SU-DHL-6 (cell line): ENCODE data around the gene GPATCH4.

ENCODE experiments used
- H2AFZ ChIP-seq: fragments of 200-600 bp; sonication (generic); 2 replicates; pipeline ENCODE4 v1.6.1; 2014; ENCODE audit warnings: low read depth, mild to moderate bottlenecking, moderate library complexity, mixed read lengths, antibody characterized with exemption, low read length; ENCODE audit not compliant: severe bottlenecking
- H3F3A ChIP-seq: fragments of 200-600 bp; shearing (Covaris generic); 2 replicates; pipeline ENCODE4 v1.6.0; 2016; ENCODE audit warnings: antibody characterized with exemption, mild to moderate bottlenecking; ENCODE audit not compliant: insufficient read depth
- H3K27ac ChIP-seq: fragments of 200-600 bp; sonication (generic); 2 replicates; pipeline ENCODE4 v1.5.1; 2016; ENCODE audit warnings: low read depth, mild to moderate bottlenecking, low read length, moderate library complexity, mixed read lengths
- H3K27me3 ChIP-seq: fragments of 200-600 bp; sonication (generic), shearing (Covaris generic); 2 replicates; pipeline ENCODE4 v1.6.0; 2014; ENCODE audit warnings: mild to moderate bottlenecking, low read length
- H3K36me3 ChIP-seq: fragments of 200-600 bp; sonication (generic); 2 replicates; pipeline ENCODE4 v1.6.1; 2014; ENCODE audit warnings: mild to moderate bottlenecking, low read length, mixed read lengths
- H3K4me2 ChIP-seq: fragments of 300-600, 200-600 bp; shearing (Covaris generic), sonication (generic); 2 replicates; pipeline ENCODE4 v1.6.0; 2014; ENCODE audit warnings: low read length, low read depth, mild to moderate bottlenecking; ENCODE audit not compliant: poor library complexity, severe bottlenecking
- H3K4me3 ChIP-seq: fragments of 200-600 bp; sonication (generic); 2 replicates; pipeline ENCODE4 v1.5.1; 2014; ENCODE audit warnings: antibody characterized with exemption, low read length, mild to moderate bottlenecking, mixed read lengths; ENCODE audit not compliant: insufficient read depth, poor library complexity, severe bottlenecking
- H3K79me2 ChIP-seq: fragments of 200-600 bp; sonication (generic); 2 replicates; pipeline ENCODE4 v1.6.1; 2014; ENCODE audit warnings: mild to moderate bottlenecking, low read length, moderate library complexity; ENCODE audit not compliant: insufficient read depth
- H3K9ac ChIP-seq: fragments of 200-600 bp; sonication (generic); 2 replicates; pipeline ENCODE4 v1.7.0; 2014; ENCODE audit warnings: mild to moderate bottlenecking, low read length
- H3K9me2 ChIP-seq: fragments of 200-600 bp; sonication (generic); replicated peaks from 2 replicates; pipeline ENCODE4 v1.6.1; 2014; ENCODE audit warnings: low read length; ENCODE audit not compliant: insufficient read depth
- H3K9me3 ChIP-seq: fragments of 200-600 bp; sonication (generic); 2 replicates; pipeline ENCODE4 v1.6.1; 2014; ENCODE audit warnings: low read length, mixed read lengths; ENCODE audit not compliant: insufficient read depth
- H4K20me1 ChIP-seq: fragments of 200-600 bp; sonication (generic); 2 replicates; pipeline ENCODE4 v1.6.1; 2014; ENCODE audit warnings: low read depth, mild to moderate bottlenecking, antibody characterized with exemption, low read length, moderate library complexity, mixed read lengths
- EZH2phosphoT487 ChIP-seq: fragments of 200-600 bp; sonication (generic), shearing (Covaris generic); conservative IDR thresholded peaks from 2 replicates; pipeline ENCODE4 v1.6.1; 2018; ENCODE audit warnings: mild to moderate bottlenecking, antibody characterized with exemption, low read length, moderate library complexity, mixed read lengths
- TF ChIP-seq, protein P1 (sequence below): fragments of 200-600 bp; sonication (generic); IDR thresholded peaks from one replicate; pipeline ENCODE4 v1.5.1; 2017; ENCODE audit warnings: antibody characterized with exemption, mild to moderate bottlenecking, low read length, moderate library complexity; ENCODE audit not compliant: insufficient read depth, poor library complexity, severe bottlenecking

GPATCH4 gene

DNA sequence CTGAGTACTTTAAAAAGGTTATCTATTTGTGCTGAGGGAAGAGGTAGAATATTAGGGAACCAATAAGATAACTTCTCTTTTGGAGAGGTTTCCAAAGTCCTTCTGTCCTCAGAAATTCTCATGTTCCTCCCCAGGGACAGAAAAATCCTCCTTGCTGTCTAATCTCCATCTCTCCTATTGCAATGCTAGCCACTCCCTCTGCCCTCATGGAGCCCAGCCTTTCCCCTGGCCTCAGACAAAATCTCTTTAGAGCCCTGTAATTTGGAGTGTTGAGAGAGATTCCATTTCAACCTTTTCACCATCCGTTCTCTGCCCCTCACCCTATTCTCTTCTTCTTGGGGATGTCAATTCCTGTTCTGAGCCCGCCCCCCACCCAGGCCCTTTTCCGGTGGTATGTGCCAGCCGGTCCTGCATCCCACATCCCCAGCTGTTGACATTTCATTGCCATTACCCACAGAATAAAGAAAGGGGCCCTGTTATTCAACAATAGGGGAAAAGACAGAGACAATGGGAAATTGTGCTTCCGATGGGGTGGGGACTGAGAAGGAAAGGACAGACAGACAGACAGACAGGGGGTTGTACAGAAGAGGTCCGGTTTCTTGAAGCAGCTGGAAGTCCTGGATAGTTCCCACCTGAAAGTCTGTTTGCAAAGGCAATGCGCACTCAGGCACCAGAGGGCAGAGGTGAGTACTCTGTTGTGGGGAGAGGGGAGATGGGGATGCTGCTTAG is 17.7 kb upstream of the GPATCH4 start, which contains the start of gene HAPLN2:
Gene HAPLN2, plus strand, starts transcription at position 563 of the 729 bp plus-strand sequence. CDS start 4,076 bp downstream, outside the sequence.
- no peak for TF ChIP-seq EZH2phosphoT487
- TF ChIP-seq, protein P1, sequence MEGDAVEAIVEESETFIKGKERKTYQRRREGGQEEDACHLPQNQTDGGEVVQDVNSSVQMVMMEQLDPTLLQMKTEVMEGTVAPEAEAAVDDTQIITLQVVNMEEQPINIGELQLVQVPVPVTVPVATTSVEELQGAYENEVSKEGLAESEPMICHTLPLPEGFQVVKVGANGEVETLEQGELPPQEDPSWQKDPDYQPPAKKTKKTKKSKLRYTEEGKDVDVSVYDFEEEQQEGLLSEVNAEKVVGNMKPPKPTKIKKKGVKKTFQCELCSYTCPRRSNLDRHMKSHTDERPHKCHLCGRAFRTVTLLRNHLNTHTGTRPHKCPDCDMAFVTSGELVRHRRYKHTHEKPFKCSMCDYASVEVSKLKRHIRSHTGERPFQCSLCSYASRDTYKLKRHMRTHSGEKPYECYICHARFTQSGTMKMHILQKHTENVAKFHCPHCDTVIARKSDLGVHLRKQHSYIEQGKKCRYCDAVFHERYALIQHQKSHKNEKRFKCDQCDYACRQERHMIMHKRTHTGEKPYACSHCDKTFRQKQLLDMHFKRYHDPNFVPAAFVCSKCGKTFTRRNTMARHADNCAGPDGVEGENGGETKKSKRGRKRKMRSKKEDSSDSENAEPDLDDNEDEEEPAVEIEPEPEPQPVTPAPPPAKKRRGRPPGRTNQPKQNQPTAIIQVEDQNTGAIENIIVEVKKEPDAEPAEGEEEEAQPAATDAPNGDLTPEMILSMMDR, result peak; percentile 44
- no peaks in the 10 kb centered on the region for H3K9me2 ChIP-seq
- no peaks in the 10 kb centered on the region for H4K20me1 ChIP-seq
- no peak within 1 kb of the TSS for H3K9ac ChIP-seq
- H3F3A ChIP-seq, result no peaks in the 10 kb centered on the region
- no peaks in the 10 kb centered on the region for H3K79me2 ChIP-seq
- no peaks in the 10 kb centered on the region for H3K36me3 ChIP-seq
- H3K9me3 ChIP-seq, result no peaks in the 10 kb centered on the region
- no peak within 1 kb of the TSS for H2AFZ ChIP-seq
- no peak within 1 kb of the TSS for H3K4me3 ChIP-seq
- H3K4me2 ChIP-seq, result no peak within 1 kb of the TSS
- no peaks in the 10 kb centered on the region for H3K27me3 ChIP-seq
- H3K27ac ChIP-seq, result no peak within 1 kb of the TSS

DNA sequence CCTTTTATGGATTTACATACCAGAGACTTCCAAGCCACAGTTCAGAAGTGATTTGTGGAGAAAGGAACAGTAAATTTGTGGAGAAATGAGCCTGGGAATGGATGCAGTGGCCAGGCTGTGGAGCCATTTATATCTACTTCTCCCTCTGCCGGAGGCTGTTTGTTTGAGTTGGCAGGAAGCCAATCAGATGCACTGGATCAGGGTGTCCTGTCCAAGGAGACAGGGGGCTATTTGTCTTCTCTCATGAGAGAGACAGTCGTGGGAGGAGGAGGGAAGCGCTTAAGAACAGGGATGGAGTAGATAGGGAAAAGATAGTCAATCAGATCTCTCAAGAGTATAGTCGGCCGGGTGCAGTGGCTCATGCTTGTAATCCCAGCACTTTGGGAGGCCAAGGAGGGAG is 15.2 kb upstream of the GPATCH4 start:
- Histone ChIP-seq H3K4me2 (no peak overlapping the region), H3K9me3 (no peaks in the 10 kb centered on the region), H3K79me2 (no peaks in the 10 kb centered on the region), H3K9ac (no peak overlapping the region), H3K9me2 (no peaks in the 10 kb centered on the region), H3K36me3 (no peaks in the 10 kb centered on the region), H4K20me1 (no peaks in the 10 kb centered on the region), H3K27me3 (no peaks in the 10 kb centered on the region), H2AFZ (no peak overlapping the region), H3F3A (no peaks in the 10 kb centered on the region), H3K4me3 (no peak overlapping the region), H3K27ac (no peak overlapping the region)
- no peak for TF ChIP-seq EZH2phosphoT487
- TF ChIP-seq, protein P1, result no peak

DNA sequence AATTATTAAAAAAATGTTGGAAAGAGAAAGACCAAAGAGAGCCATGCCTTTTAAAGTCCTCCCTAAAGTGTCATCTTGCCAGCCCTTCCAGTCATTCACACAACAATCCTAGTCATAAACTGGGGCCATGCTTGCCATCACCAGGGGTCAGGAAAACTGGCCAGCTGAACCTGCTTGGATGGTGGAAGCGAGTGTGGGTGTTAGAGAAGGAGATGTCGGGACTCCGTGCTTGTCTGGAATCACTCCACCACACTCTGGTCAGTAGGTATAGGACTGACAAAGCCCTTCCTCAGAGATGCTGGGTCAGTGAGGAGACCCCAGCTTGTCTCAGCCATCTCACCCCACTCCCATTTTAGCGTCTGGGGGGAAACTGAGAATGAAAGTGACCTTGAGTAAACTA is 14.7 kb upstream of the GPATCH4 start:
- Histone ChIP-seq H3K27ac (no peak overlapping the region), H3K9ac (no peak overlapping the region), H4K20me1 (no peaks in the 10 kb centered on the region), H3K27me3 (no peaks in the 10 kb centered on the region), H3K4me3 (no peak overlapping the region), H2AFZ (no peak overlapping the region), H3K36me3 (no peaks in the 10 kb centered on the region), H3K9me2 (no peaks in the 10 kb centered on the region), H3K9me3 (no peaks in the 10 kb centered on the region), H3K4me2 (no peak overlapping the region), H3K79me2 (no peaks in the 10 kb centered on the region), H3F3A (no peaks in the 10 kb centered on the region)
- TF ChIP-seq EZH2phosphoT487, result no peak
- TF ChIP-seq, protein P1, result no peak
